H1 (cell line): Measurements from ENCODE around the gene EGLN3. TPM values are rescaled to one million over a fixed set of nuclear protein-coding genes. Genes with fewer than 3 reads are reported as not detected.

Source experiments
- CBX8 ChIP-seq: fragments of 300-800, 300-1000 bp; sonication (generic); IDR thresholded peaks from 2 replicates; pipeline ENCODE4 v1.7.1; 2016; ENCODE audit warnings: low read depth, low read length, borderline replicate concordance
- CHD7 ChIP-seq: fragments of 300-600 bp; sonication (generic); IDR thresholded peaks from 2 replicates; pipeline ENCODE4 v1.7.1; 2012; ENCODE audit warnings: low read length, moderate library complexity, mild to moderate bottlenecking, inconsistent platforms; ENCODE audit not compliant: insufficient replicate concordance
- HDAC2 ChIP-seq, 2 experiments: fragments of 300-600 bp in 1 of 2; sonication (generic) in 1 of 2; IDR thresholded peaks; 2 replicates each; pipeline ENCODE4 v1.6.1; 2011 to 2012; ENCODE audit warnings: low read depth in 2 of 2, low read length in 2 of 2, mild to moderate bottlenecking in 2 of 2, moderate library complexity in 2 of 2, borderline replicate concordance in 1 of 2, inconsistent platforms in 1 of 2
- JUN ChIP-seq: IDR thresholded peaks from 2 replicates; pipeline ENCODE4 v1.6.1; 2011; ENCODE audit warnings: low read depth, mild to moderate bottlenecking, improper control_type of control experiment, low read length
- KDM5A ChIP-seq: fragments of 200-600 bp; IDR thresholded peaks from 2 replicates; pipeline ENCODE4 v1.7.1; 2012; ENCODE audit warnings: mild to moderate bottlenecking, low read length, inconsistent platforms, mixed read lengths
- SIRT6 ChIP-seq: IDR thresholded peaks from one replicate; pipeline ENCODE4 v1.7.1; 2012; ENCODE audit warnings: low read length, inconsistent platforms
- SRF ChIP-seq: IDR thresholded peaks from 2 replicates; pipeline ENCODE4 v1.6.1; 2011; ENCODE audit warnings: mild to moderate bottlenecking, low read depth, low read length, moderate library complexity
- ZNF274 ChIP-seq: IDR thresholded peaks from 2 replicates; pipeline ENCODE4 v1.7.0; 2012; ENCODE audit warnings: low read length, borderline replicate concordance; ENCODE audit errors: extremely low read depth
- polyA plus RNA-seq, 7 experiments: library from polyadenylated mRNA; depleted of rRNA in 3 of 7; stranded (reverse) in 5 of 7; unstranded in 2 of 7; fragments of >200 nt in 5 of 7; fragments of 200-250 nt in 2 of 7; gene quantifications; 1 replicate in 5 of 7; 2 replicates in 1 of 7; 4 replicates in 1 of 7; pipeline versions ENCODE4 v1.2.1 to v1.2.3, GENCODE V29; 2011 to 2013; ENCODE audit warnings: missing spikeins in 2 of 7, mixed read lengths in 2 of 7
- total RNA-seq: library from RNA; stranded (reverse); fragmentation: NEBNext Ultra II Directional; extraction: Animal tissue kit (Norgen Biotek cat#: 25700); gene quantifications from 2 replicates; pipeline ENCODE4 v1.2.1, GENCODE V29; 2021
- TF ChIP-seq, protein P1 (sequence below): IDR thresholded peaks from 2 replicates; pipeline ENCODE4 v1.6.1; 2011; ENCODE audit warnings: low read depth, mild to moderate bottlenecking, low read length; ENCODE audit not compliant: insufficient read depth

Gene EGLN3
- total and polyA plus RNA-seq, 2 of the 8 experiments (the other 6 are each of a cell fraction or from before 2014, with no cell fraction given) = 10.6 to 27.3 TPM

GRCh38 chr14:33950320-33951182, at the start of gene EGLN3 (continued):
- TF ChIP-seq CHD7 (no peak), KDM5A (no peak), SIRT6 (no peak), JUN (no peak), SRF (no peak), CBX8 (no peak), ZNF274 (no peak), HDAC2 (IDR thresholded peaks at IDR 0.05; ENCODE audit: borderline replicate concordance in 1 of 2, low read depth in 2 of 2, low read length in 2 of 2) (peak in 1 of 2 experiments; percentile 65; a peak in 1 of 4 replicates)
- TF ChIP-seq, protein P1, sequence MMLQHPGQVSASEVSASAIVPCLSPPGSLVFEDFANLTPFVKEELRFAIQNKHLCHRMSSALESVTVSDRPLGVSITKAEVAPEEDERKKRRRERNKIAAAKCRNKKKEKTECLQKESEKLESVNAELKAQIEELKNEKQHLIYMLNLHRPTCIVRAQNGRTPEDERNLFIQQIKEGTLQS = peak; percentile 30; the same call in 1 of the 2 replicates
